Measurements from ENCODE around the gene C5orf22. TPM values are rescaled to one million over a fixed set of nuclear protein-coding genes. Genes with fewer than 3 reads are reported as not detected.

Gene C5orf22
- 9.8 to 16.2 TPM (median 12.3 TPM) in 5 replicates for total RNA-seq (2022; extraction: Qiagen RNA extraction)

GRCh38 chr5:31531888-31532547 is at the start of gene C5orf22, which contains the start of gene DROSHA:
Gene C5orf22 (plus strand): TSS chr5:31532301. CDS start chr5:31532393, 92 bp downstream.
Gene DROSHA (minus strand): TSS chr5:31532093. CDS start chr5:31529059, 3,034 bp downstream.

Other genes starting within 250 kb of the C5orf22 start
- gene DROSHA, start 208 bp upstream of the C5orf22 start, total RNA-seq (2022; extraction: Qiagen RNA extraction): 39.5 to 43.8 TPM (median 43.2 TPM) in 5 replicates
- 0.10 to 0.76 TPM (median 0.29 TPM) in 5 replicates for gene PDZD2, start 106.8 kb downstream of the C5orf22 start, total RNA-seq (2022; extraction: Qiagen RNA extraction)